Small intestine (tissue), 7 donors: ENCODE measurements around the gene AKAP17A. TPM values are rescaled to one million over a fixed set of nuclear protein-coding genes. Genes with fewer than 3 reads are reported as not detected.

Experiments
- DNase-seq, 2 donors: peaks; one replicate each; pipeline versions ENCODE4 v3.0.0 to v3.0.0-alpha.2; 2013
- FAIRE-seq: peaks from 2 replicates; lab custom pipeline; 2012; peaks lifted over from hg19 to GRCh38; lab: Jason Lieb, UNC
- H3K27ac ChIP-seq, 3 donors: one replicate each; pipeline ENCODE4 v1.5.1; 2013; ENCODE audit warnings: low read length in 2 of 3, mild to moderate bottlenecking in 2 of 3, control low read depth in 1 of 3, inconsistent platforms in 1 of 3, low read depth in 1 of 3, moderate library complexity in 1 of 3
- H3K27me3 ChIP-seq, 3 donors: one replicate each; pipeline ENCODE4 v1.6.1; 2013; ENCODE audit warnings: low read length in 3 of 3, inconsistent platforms in 1 of 3; ENCODE audit not compliant: control insufficient read depth in 3 of 3, insufficient read depth in 3 of 3
- H3K36me3 ChIP-seq, 3 donors: one replicate each; pipeline ENCODE4 v1.6.1; 2013; ENCODE audit warnings: low read length in 3 of 3, inconsistent platforms in 1 of 3, low read depth in 1 of 3, mild to moderate bottlenecking in 1 of 3, moderate library complexity in 1 of 3; ENCODE audit not compliant: control insufficient read depth in 3 of 3, insufficient read depth in 2 of 3
- H3K4me1 ChIP-seq, 3 donors: one replicate each; pipeline ENCODE4 v1.6.1; 2013; ENCODE audit warnings: low read length in 2 of 3, inconsistent platforms in 1 of 3, low read depth in 1 of 3, mild to moderate bottlenecking in 1 of 3, moderate library complexity in 1 of 3; ENCODE audit not compliant: control insufficient read depth in 3 of 3, insufficient read depth in 2 of 3
- H3K4me3 ChIP-seq, 3 donors: one replicate each; pipeline ENCODE4 v1.5.1; 2013; ENCODE audit warnings: low read length in 3 of 3, control low read depth in 1 of 3, inconsistent platforms in 1 of 3, low read depth in 1 of 3, mild to moderate bottlenecking in 1 of 3, moderate library complexity in 1 of 3
- H3K9me3 ChIP-seq, 2 donors: one replicate each; pipeline ENCODE4 v1.6.1; 2013; ENCODE audit warnings: low read depth in 1 of 2, low read length in 1 of 2; ENCODE audit not compliant: control insufficient read depth in 2 of 2, insufficient read depth in 1 of 2
- WGBS, 3 donors: extraction: QIAGEN DNeasy Blood & Tissue Kit; methylation state at CpG; one replicate each; pipeline ENCODE4 v1.1.7; 2013; 5-methylcytosine and 5-hydroxymethylcytosine counted together
- polyA plus RNA-seq, 4 donors: library from polyadenylated mRNA; stranded (reverse) in 3 of 4; unstranded in 1 of 4; fragments of 200-250 nt in 3 of 4; fragments of 120-200 nt in 1 of 4; gene quantifications; one replicate each; pipeline versions ENCODE4 v1.2.1 to v1.2.3, GENCODE V29; 2013
- donor health status: healthy with polysubstance abuse.
- donor health status: control.
- donor health status: control.
- donor health status: Bipolar disorder and iron deficiency.
- donor health status: healthy.

Gene AKAP17A
- polyA plus RNA-seq, 4 donors: 26.7 to 65.6 (median 33.3) TPM

DNA sequence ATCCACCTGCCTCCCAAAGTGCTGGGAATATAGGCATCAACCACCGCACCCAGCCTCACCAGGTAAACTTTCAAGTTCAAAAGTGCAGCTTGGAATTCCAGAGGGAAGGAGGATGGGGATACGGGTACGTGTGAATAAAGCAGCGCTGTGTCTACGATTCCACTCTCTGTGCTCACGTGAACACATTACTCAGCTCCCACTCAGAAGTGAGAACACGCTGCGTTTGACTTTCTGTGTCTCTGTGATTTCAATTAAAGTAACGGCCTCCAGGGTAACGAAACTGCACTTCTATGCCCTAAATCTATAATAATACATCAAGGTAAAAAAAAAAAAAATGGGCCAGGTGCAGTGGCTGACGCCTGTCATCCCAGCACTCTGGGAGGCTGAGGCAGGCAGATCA is 15.1 kb downstream of the AKAP17A start:
- 94% methylated on average over 11 of the region's 11 CpGs for whole genome bisulfite sequencing, 3 donors
- no peak overlapping the region for H3K4me3 ChIP-seq
- no peaks in the 10 kb centered on the region for H3K4me1 ChIP-seq
- peaks cover 0 to 6% of the 10 kb centered on the region in 2 donors for H3K9me3 ChIP-seq
- FAIRE-seq (no peak), DNase-seq (no peak)
- H3K27ac ChIP-seq: no peak overlapping the region
- H3K36me3 ChIP-seq: peaks cover 4 to 20% (median 14%) of the 10 kb centered on the region in 3 donors
- no peaks in the 10 kb centered on the region for H3K27me3 ChIP-seq

DNA sequence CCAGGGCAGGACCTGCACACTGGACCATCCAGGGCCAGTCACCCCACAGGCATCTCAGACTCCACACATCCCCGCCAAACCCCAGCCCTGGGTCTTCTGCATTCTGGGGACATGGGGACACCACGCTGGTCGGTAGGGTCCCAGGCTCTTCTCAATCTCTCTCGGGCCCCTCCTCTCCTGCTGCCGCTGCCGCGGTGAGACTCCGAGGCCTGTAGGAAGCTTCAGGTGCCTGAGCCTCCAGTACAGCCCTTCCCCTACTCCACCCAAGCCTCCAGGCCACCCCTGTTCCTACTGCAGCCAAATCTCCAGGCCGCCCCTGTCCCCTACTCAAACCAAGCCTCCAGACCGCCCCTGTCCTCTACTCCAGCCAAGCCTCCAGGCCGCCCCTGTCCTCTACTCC is 17.9 kb downstream of the AKAP17A start:
- FAIRE-seq: no peak
- Histone ChIP-seq H3K36me3 (peaks cover 0 to under 1% (median 0%) of the 10 kb centered on the region in 3 donors), H3K4me1 (no peaks in the 10 kb centered on the region), H3K27me3 (no peaks in the 10 kb centered on the region), H3K9me3 (no peaks in the 10 kb centered on the region), H3K27ac (no peak overlapping the region), H3K4me3 (no peak overlapping the region)
- 86 to 95% (median 90%) methylated on average over 10 of the region's 11 CpGs for WGBS, 3 donors
- DNase-seq: no peak

DNA sequence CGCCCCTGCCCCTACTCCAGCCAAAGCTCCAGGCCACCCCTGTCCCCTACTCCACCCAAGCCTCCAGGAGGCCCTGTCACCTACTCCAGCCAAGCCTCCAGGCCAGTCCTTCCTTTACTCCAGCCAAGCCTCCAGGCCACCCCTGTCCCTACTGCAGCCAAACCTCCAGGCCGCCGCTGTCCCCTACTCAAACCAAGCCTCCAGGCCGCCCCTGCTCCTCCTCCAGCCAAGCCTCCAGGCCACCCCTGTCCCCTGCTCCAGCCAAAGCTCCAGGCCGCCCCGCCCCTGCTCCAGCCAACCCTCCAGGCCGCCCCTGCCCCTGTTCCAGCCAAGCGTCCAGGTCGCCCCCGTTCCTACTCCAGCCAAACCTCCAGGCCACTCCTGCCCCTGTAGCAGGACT is 18.4 kb downstream of the AKAP17A start:
- FAIRE-seq: no peak
- H3K4me3 ChIP-seq: no peak overlapping the region
- H3K27me3 ChIP-seq: no peaks in the 10 kb centered on the region
- no peak for DNase-seq
- H3K27ac ChIP-seq: no peak overlapping the region
- 91 to 93% (median 91%) methylated on average over 6 to 10 of the region's 10 CpGs for WGBS, 3 donors
- no peaks in the 10 kb centered on the region for H3K9me3 ChIP-seq
- H3K36me3 ChIP-seq: no peaks in the 10 kb centered on the region
- no peaks in the 10 kb centered on the region for H3K4me1 ChIP-seq

DNA sequence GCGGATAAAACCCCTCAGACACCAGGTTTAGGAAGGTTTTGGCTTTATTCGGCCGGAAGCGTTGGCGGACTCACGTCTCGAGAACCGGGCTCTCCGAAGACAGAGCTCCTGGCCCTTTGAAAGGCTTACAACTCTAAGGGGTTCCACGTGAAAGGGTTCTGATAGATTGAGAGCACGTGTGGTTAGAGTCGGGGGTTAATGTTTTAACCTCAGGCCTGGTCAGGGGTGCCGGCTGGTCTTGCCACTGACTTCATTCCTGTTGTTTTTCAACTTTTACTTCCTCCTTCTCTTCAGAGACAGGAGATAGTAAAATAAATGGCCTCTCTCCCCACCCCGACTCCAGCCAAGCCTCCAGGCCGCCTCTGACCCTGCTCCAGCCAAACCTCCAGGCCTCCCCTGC is 18.8 kb downstream of the AKAP17A start:
- Histone ChIP-seq H3K4me3 (no peak overlapping the region), H3K27me3 (no peaks in the 10 kb centered on the region), H3K27ac (no peak overlapping the region), H3K36me3 (no peaks in the 10 kb centered on the region), H3K9me3 (no peaks in the 10 kb centered on the region), H3K4me1 (no peaks in the 10 kb centered on the region)
- DNase-seq: no peak
- FAIRE-seq: no peak
- 69 to 75% (median 73%) methylated on average over 14 to 15 of the region's 15 CpGs for WGBS, 3 donors

DNA sequence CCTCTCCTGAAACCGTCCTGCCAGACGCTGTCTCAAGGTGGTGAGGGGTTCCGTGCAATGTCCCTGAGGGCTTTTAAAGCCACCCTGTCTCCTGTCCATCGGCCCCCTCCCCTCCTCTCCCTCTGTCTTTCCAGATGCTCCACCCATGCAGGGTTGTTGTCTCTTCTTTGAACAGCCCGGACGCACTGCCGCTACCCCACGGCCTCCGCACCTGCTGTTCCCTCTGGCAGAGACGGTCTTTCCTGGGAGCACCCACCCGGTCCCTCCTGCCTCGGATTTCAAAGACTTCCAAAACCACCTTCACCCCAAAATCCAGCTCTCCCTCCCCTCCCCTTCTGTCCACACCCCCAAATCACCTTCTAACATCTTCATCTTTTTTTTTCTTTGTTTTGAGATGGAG is 19.3 kb downstream of the AKAP17A start:
- Histone ChIP-seq H3K9me3 (no peaks in the 10 kb centered on the region), H3K4me3 (no peak overlapping the region), H3K27ac (no peak overlapping the region), H3K27me3 (no peaks in the 10 kb centered on the region), H3K4me1 (no peaks in the 10 kb centered on the region), H3K36me3 (no peaks in the 10 kb centered on the region)
- FAIRE-seq (no peak), DNase-seq (no peak)
- WGBS, 3 donors: 79 to 88% (median 85%) methylated on average over 12 of the region's 12 CpGs

DNA sequence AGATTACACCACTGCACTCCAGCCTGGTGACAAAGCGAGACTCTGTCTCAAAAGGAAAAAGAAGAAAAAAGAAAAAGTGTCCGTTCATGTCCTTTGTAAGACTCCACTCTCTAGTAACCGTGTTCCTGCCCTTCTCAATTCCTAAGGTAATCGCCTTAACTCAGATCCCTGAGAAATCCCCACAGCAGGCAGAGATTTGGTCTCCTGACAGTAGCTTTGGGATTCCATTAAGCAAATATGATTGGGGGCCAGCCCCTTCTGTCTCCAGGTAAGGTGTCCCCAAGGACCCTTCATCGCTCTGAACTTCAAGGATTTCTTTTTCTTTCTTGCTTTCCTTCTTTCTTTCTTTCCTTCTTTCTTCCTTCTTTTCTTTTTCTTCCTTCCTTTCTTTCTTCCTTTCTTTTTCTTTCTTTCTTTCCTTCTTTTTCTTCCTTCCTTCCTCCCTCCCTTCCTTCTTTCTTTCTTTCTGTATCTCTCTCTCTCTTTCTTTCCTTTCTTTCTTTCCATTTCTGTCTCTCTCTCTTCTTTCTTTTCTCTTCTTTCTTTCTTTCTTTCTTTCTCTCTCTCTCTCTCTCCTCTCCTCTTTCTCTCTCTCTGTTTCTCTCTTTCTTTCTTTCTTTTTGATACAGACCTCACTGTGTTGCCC is 21.4 kb downstream of the AKAP17A start:
- H3K4me1 ChIP-seq: no peaks in the 10 kb centered on the region
- no peak for FAIRE-seq
- DNase-seq: no peak
- no peak overlapping the region for H3K4me3 ChIP-seq
- H3K9me3 ChIP-seq: no peaks in the 10 kb centered on the region
- no peaks in the 10 kb centered on the region for H3K27me3 ChIP-seq
- H3K36me3 ChIP-seq: no peaks in the 10 kb centered on the region
- no peak overlapping the region for H3K27ac ChIP-seq
- WGBS, 3 donors: 75 to 85% (median 84%) methylated on average over 5 of the region's 5 CpGs

DNA sequence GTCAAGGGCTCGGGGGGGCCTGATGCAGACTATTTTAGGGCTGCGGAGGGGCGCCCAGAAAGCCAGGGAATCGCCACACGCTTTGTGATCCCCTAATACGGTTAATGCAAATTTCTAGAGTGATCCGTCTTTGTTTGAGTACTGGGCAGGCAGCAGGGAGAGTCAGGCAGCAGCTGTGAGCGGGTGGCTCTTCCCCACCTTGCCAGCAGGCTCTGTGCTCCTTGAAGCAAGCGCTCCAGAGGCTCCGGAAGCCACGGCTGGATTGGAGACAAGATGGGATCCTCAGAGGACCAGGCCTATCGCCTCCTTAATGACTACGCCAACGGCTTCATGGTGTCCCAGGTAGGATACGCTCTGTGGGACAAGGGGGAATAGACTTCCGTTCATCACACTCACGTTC is 23.5 kb downstream of the AKAP17A start, which contains the start of gene ASMT:
TSS of gene ASMT (plus strand) at position 133 of the 400 bp plus-strand sequence. CDS start at position 274, 141 bp downstream.
- Histone ChIP-seq H3K36me3 (no peaks in the 10 kb centered on the region), H3K27ac (no peak within 1 kb of the TSS), H3K9me3 (no peaks in the 10 kb centered on the region), H3K27me3 (no peaks in the 10 kb centered on the region), H3K4me3 (no peak within 1 kb of the TSS), H3K4me1 (no peaks in the 10 kb centered on the region)
- FAIRE-seq: no peak
- no peak for DNase-seq
- 74 to 82% (median 77%) methylated on average over 16 to 17 of the region's 17 CpGs for WGBS, 3 donors

DNA sequence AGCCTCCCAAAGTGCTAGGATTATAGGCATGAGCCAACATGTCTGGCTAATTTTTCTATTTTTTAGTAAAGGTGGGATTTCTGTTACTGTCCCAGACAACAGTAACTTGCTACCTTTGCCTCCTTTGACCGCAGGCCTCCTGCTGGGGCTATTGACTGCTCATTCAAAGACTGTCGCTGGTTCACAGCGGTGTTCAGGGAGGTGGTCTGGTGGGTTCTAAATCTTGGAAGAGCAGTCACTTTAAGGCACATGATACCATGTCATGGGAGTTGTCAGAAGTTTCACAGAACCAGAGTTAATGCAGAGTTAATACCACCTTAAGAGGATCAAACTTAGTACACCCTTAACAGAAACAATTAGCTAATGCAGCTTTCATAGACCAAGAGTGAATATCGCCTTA is 27.3 kb downstream of the AKAP17A start:
- DNase-seq: no peak
- H3K4me3 ChIP-seq: no peak overlapping the region
- no peaks in the 10 kb centered on the region for H3K9me3 ChIP-seq
- FAIRE-seq: no peak
- 59 to 69% (median 65%) methylated on average over 4 of the region's 4 CpGs for WGBS, 3 donors
- H3K36me3 ChIP-seq: no peaks in the 10 kb centered on the region
- no peaks in the 10 kb centered on the region for H3K27me3 ChIP-seq
- H3K27ac ChIP-seq: no peak overlapping the region
- H3K4me1 ChIP-seq: no peaks in the 10 kb centered on the region

DNA sequence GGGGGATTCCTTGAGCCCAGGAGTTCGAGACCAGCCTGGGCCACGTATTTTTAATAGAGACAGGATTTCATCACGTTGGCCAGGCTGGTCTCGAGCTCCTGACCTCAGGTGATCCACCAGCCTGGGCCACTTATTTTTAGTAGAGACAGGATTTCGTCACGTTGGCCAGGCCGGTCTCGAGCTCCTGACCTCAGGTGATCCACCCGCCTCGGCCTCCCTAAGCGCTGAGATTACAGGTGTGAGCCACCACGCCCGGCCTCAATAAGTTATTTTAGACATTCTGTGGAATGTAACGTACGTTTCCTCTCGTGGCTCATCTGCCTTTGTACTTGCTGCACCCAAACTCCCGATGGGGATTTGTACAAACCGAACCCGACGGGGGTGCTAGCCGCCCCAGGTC is 32.3 kb downstream of the AKAP17A start:
- no peaks in the 10 kb centered on the region for H3K9me3 ChIP-seq
- H3K27ac ChIP-seq: no peak overlapping the region
- DNase-seq (no peak), FAIRE-seq (no peak)
- H3K4me3 ChIP-seq: no peak overlapping the region
- H3K4me1 ChIP-seq: no peaks in the 10 kb centered on the region
- WGBS, 3 donors: 74 to 80% (median 80%) methylated on average over 21 of the region's 21 CpGs
- H3K27me3 ChIP-seq: no peaks in the 10 kb centered on the region
- no peaks in the 10 kb centered on the region for H3K36me3 ChIP-seq
